Suppressor macrophage (primary cell): Measurements from ENCODE around the gene SUSD6.

Experiments
- DNase-seq, 4 experiments: peaks; one replicate each; pipeline ENCODE4 v3.0.0-alpha.2; 2020 to 2022

The SUSD6 gene

DNA sequence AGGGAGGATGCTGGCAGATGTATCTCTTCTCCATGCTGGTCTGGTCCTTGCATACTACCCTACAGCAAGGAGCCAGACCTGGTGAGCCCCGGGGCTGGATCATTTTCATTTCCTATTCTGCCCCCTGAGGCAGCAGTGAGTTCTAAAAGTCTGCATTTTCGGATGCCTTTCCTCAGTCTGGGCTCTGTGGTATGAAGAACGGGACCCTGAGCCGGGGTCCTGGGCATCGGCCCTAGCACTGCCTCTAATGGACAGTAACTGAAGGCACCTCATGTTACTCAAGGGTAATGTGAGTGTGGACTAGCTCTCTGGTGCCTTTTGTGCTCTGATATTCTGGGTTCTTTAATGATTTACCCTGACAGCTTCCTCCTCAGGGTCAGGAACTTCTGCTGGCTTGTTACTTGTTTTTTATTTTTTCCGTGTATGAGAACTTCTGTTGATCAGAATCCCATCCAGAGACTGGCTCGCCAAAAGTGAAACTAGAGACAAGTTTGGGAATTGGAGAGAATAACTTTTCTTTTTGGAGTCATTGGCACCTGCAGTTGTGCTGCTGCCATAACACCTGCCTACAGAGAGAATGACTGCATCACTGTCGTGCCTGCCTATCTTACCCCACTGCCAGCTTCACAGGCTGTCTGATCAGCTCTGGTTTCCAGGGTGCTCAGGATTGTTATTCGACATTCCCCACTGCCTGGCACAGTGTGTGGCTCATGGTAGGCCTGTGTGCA is 62.3 kb downstream of the SUSD6 start:
- DNase-seq, result peak in 1 of 4 experiments; percentile 20

DNA sequence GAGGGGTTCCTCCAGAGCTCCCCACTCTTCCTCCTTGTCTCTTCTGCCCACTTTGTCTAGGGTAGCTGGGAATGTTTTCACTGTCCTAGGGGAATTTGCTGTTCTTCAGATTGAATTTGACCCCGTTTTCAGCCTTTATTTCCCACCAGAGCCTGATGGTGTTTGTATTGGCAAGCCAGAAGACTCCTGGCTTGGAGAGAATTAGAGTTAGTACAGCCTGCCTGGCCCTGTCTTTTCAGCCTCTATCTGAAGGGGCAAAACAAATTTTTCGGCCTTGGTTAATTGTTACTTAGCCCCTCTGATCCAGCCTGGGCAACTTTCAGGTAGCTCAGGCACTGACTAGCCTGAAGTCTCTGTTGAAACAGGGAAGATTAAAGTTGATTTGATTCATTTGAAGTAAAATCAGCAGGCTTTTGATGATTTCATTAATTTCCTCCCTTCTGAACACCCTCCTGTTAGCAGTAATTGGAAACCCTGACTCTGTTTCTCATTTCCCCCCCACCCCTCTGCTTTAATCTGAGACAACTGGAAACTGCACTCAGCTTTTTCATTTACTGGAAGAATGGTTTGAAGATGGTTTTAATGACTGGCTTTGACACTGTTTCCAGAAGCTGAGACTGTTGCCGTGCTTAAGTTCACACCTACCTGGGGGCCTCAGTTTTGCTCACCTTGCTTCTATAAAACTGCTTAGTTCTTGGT is 63.3 kb downstream of the SUSD6 start:
- no peak for DNase-seq

DNA sequence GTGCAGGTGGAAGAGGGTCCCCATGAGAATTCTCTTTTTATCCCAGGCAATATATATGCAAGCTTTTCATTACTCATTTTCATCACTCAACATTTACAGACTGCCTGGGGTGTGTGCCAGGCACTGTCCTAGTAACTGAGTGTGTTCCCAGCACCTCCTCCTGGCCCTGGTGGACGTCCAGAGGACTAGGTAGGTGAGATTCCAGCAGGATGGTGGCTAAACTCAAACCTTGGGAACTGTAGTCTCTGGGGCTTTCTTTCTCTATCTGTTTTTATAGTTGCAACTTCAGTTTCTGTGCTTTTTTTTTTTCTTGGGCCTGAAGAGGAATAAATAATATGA is 63.8 kb downstream of the SUSD6 start:
- no peak for DNase-seq

- no peak for DNase-seq
Observed at GRCh38 chr14:69675877-69676416, 64.6 kb downstream of the SUSD6 start.

DNA sequence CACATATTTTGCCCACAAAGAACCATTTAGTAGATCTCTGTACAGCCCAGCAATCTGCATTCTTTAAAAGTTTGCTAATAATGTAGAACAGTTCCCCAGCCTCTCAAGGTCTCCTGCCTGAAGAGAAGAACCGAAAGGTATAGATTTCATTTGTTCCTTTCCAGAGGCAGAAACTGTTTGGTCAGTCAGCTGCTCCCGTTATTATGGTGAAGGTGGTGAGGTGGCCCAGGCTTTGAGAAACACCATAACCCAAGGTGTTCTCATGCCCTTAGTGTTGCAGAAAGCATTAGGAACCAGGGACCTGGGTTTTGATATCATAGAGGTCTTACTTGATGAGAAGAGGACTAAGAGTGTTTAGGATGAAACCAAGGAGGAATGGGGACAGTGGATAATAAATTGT is 65.3 kb downstream of the SUSD6 start:
- DNase-seq, result no peak

DNA sequence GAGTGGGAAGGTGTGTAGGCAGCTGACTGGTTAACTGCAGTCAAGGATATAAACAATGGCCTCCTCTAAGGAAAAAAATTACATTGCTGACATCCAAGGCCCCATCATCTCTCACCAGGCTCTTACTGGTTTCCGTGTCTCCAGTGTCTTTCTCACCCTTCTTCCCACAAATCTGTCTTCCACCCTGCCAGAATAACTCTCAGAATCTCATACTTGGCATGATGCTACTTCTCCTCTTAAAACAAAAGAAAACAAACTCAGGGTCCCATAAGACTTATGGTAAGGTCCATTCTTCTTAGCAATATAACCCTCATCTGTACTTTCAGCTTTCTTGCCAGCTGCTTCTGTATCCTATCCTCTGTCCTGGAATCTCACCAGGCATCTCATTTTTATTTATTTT is 68.9 kb downstream of the SUSD6 start:
- no peak for DNase-seq

- no peak for DNase-seq
Observed at GRCh38 chr14:69682136-69682535, 70.7 kb downstream of the SUSD6 start.

DNA sequence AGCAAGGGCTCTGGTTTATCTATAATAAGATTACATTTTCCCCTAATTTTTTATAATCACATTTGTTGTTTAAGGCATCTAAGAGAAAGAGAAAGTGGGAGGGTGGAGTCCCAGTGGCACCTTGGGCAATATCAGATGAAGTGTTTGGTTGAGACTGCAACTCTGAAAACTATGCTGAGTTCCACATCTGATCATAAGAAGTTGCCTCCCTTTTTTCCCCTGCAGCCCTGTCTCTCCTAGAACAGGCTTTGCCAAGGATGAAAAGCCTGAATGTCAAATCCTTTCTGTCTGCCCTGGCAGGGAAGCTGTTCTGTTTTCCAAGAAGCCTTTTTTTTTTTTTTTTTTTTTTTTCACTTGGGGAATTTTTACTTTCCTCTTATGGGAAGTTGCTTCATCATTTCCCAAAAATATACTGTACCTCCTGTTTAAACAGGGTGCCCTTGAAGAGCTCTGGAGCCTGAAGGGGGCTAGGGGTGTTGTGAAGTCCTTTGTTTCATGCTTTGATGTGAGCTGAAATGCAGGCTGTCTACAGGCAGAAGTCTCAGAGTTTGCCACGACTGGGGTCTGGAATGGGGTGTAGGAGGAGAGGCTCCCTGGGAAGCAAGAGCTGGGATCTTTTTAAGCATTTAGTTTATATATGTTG is 71.3 kb downstream of the SUSD6 start:
- DNase-seq, result peak in 3 of 4 experiments; percentile 25 to 52 (median 46)

- no peak for DNase-seq
Observed at GRCh38 chr14:69683971-69684370, 72.6 kb downstream of the SUSD6 start.

- peak; percentile 72 to 83 (median 73) for DNase-seq
Observed at GRCh38 chr14:69684461-69685217, 73.2 kb downstream of the SUSD6 start.

GRCh38 chr14:69685218-69685616 is 73.8 kb downstream of the SUSD6 start:
- DNase-seq, result peak in 1 of 4 experiments; percentile 34

DNA sequence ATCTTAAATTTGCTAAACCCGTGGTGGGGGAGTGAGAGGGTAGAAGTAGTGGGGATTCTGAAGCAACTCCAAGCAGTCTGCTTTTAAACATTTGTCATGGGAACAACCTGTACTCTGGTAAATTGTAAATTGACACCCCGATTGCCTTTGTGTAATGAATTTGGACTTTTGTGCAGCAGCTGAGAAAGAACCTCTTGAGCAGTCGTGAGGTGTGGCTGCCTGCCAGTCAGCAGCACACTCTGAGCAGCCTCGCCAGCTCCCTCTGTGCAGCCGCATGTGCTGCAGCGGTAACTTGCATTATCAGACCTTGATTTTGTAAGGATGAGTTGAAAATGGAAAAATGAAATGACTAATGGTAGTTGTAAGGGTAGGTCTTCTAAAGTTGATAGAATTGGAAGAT is 74.3 kb downstream of the SUSD6 start:
- DNase-seq, result no peak

GRCh38 chr14:69687606-69688298 is 76.4 kb downstream of the SUSD6 start:
- no peak for DNase-seq

DNA sequence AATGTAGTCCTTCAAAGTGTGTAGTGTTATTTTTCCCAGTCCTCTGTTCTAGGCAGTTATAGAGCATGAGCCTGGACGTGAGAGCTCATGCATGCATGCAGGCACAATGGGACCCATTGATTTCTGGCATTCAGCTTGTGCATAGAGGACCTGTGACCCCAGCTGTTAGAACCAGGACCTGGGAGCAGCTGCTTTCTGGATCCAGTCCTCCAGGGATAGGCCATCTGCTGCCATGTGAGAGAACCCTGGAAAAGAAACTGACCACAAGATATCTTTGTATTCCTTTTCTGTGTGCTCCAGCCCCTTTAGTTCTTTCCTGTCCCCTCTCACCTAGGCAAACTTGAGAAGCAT is 76.9 kb downstream of the SUSD6 start:
- DNase-seq, result no peak

DNA sequence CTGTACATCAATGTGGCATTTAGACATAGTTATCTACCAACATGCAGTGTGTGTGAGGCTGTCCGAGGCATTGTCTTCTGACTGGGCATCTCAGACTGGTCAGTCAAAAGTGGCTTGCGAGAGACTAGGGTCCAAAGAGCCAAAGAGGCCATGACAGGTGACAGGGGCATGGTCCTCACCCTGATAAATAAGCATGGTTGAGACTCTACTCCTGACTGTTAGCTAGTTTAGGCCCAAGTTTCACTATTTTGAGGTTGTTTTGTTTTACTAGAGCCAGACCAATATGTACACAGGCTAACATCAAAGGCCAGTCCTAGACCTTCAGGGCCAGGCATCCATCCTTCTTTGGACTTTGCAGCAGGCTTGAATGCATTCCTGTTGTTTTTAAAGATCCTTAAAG is 78.6 kb downstream of the SUSD6 start:
- DNase-seq, result no peak

DNA sequence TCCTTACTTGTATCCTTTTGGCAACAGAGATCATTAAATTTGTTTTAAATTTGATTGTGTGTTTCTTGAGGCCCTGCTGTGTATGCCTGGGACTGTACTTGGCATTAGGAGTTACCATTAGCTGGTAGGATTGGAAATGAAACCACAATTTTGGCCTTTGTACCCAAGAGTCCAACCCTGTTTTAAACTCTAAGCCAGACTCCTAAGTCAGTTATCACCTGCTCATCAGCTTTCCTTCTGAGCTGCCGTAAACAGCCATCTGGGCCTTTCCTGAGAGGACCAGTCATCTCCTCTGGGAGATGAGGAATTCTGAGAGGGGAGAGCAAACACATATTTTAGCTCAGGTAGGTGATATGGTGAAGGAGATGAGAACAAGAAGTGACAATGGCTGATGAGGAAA is 81.2 kb downstream of the SUSD6 start:
- no peak for DNase-seq

DNA sequence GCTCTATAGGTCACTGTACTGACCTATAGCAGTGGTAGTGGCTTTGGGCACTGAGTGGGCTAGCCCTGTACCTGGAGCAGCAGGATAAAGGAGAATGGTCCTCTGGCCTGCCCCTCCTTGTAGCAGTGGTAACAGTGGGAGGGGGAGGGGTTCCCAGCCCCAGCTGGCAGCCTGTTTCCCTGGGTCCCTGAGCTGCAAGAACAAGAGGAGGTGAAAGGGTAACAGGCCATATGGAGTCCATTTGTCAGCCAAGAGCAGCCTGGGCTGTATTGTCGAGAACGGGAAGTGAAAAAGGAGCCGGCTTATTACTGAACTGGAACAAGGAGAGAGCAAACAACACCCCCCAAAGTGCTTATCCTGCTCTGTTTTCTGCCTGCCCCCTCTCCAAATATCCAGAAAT is 81.7 kb downstream of the SUSD6 start:
- peak; percentile 66 to 81 (median 75) for DNase-seq

DNA sequence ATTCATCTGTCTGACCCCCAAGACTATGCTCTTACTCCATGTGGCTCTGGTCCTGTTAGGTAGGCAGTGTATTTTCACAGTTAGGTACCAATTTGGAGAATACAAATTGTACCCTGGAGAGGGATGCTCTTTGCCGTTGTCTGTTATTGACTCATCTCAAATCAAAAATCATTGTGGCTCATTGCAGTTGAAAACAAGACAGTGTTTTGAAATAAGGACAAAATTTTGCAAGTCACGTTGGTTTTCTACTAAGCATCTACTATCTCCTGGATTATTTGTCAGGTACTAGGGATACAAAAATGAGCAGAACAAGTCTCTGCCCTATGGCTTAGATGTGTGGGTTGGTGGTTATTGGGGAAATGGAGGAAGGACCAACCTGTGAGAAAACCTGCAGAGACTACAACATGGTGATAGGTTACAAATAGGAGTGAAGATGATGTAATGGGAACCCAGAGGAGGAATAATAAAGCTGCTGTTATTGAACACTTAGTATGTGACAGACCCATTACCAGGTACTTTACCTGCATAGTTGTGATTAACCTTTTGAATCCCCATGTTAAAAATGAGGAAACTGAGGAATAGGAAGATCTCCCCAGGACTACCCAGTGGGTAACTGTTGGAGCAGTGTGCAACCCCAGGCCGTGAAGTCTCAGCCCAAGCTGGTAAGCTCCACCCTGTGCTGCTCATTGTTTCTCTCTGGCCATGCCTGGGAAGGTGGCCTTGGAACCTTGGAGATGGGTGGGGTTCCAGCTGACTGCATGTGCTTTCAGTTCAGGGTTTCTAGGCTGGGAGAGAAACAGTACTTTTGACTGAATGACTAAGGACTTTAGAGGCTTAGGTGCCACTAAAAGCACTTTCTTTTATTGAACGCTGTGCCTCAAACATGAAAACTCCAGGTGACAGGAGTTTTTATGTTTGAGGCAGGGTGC is 82.7 kb downstream of the SUSD6 start:
- no peak for DNase-seq

DNA sequence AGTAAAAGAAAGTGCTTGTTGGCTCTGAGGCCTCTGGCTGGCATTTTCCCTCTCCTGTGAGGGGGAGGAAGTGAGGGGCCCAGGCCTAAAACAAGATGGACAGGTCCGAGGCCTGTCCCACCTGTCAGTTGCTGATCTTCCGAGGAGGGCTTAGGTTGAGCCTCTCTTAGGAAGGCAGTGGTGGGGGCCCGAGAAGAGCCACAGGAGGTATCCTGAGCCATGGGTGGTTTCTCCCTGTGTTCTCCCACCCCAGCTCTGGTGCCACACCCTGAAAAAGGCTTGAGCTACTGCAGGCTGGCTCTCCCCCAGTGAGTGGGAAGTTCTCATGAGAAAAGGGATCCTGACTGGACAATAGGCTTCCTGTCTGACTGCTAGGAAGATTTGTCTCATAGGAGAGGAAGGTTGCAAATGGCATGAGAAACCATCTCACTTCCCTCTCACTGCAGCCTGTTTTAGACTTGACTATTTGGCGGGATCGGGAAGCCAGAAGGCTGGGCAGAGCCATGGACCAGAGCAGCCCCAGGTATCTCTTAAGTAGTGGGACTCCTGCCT is 83.4 kb downstream of the SUSD6 start:
- DNase-seq, result peak; percentile 77 to 91 (median 88)

DNA sequence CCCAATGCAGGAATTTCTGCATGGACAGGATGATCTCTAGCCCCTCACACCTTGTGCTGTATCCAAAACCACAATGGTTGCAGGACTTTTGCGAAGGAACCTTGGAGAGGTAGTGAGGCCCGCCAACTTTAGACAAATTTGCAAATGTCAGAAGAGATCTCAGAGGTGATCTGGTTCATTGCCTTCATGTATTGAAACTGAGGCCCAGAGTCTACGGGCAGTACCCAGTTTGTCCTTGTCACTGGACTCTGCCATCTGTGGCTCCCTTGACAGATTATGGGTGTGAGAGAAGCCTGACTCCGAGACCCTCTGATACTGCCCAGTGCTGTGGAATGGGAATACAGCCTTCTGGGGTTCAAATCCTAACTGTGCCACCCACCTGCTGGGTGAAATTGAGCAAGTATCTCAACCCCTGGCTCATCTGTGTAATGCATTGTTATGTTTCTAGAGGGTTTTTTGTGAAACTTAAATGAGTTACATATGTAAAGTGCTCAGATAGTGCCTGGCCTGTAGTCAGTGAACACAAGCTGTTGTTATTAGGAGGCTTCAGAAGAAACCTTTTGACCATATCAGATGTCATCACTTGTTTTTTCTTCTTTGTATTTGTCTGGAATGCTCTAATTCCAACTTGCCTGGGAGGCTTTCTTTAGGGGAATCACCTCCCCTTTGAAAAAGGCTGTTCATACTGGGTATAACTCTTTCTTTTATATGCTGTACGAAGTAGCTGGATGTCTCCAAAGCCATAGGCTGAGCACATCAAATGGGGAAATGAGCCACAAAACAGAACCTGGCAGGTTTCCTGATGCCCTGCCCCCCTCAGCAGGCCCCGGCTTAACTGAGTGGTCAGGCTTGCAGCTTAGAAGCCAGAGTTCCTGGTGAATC is 84.2 kb downstream of the SUSD6 start:
- peak in 2 of 4 experiments; percentile 45 to 63 for DNase-seq
